ENCODE measurements around the gene SYNGR4. TPM values are rescaled to one million over a fixed set of nuclear protein-coding genes. Genes with fewer than 3 reads are reported as not detected.

The SYNGR4 gene
- total and polyA plus RNA-seq, 7 donors, result 0.04 TPM; not detected in 6

- Histone ChIP-seq H3K27me3 (ENCODE audit: insufficient read depth in 3 of 3, low read length in 2 of 3) (no peaks in the 10 kb centered on the region), H3K9me3 (peaks cover 5% of the 10 kb centered on the region), H3K4me1 (peaks cover 30% of the 10 kb centered on the region), H3K4me3 (peak overlapping the region; percentile 66), H3K27ac (peak overlapping the region; percentile 85), H3K36me3 (ENCODE audit: insufficient read depth in 1 of 2, low read depth in 1 of 2) (no peaks in the 10 kb centered on the region)
- ATAC-seq, result no peak
- TF ChIP-seq, protein P1, sequence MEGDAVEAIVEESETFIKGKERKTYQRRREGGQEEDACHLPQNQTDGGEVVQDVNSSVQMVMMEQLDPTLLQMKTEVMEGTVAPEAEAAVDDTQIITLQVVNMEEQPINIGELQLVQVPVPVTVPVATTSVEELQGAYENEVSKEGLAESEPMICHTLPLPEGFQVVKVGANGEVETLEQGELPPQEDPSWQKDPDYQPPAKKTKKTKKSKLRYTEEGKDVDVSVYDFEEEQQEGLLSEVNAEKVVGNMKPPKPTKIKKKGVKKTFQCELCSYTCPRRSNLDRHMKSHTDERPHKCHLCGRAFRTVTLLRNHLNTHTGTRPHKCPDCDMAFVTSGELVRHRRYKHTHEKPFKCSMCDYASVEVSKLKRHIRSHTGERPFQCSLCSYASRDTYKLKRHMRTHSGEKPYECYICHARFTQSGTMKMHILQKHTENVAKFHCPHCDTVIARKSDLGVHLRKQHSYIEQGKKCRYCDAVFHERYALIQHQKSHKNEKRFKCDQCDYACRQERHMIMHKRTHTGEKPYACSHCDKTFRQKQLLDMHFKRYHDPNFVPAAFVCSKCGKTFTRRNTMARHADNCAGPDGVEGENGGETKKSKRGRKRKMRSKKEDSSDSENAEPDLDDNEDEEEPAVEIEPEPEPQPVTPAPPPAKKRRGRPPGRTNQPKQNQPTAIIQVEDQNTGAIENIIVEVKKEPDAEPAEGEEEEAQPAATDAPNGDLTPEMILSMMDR (IDR thresholded peaks at IDR 0.05), result no peak
- intact Hi-C loops (cut with DNase I), result loop anchor here in 1 of 2 donors (10.0 kb wide), 1 partner anchor 255 kb away; no protein-coding TSS in a partner anchor
- no peak for DNase-seq
- WGBS, 3 donors, result 70 to 78% (median 71%) methylated on average over 15 of the region's 15 CpGs
Observed at GRCh38 chr19:48329167-48329891, 34.8 kb upstream of the SYNGR4 start.

- Histone ChIP-seq H3K27me3 (ENCODE audit: insufficient read depth in 3 of 3, low read length in 2 of 3) (no peaks in the 10 kb centered on the region), H3K36me3 (ENCODE audit: insufficient read depth in 1 of 2, low read depth in 1 of 2) (no peaks in the 10 kb centered on the region), H3K4me1 (peaks cover 30% of the 10 kb centered on the region), H3K9me3 (peaks cover 5% of the 10 kb centered on the region), H3K27ac (peak overlapping the region; percentile 85), H3K4me3 (peak overlapping the region; percentile 66)
- DNase-seq (peak; percentile 71 to 82), ATAC-seq (peak; percentile 61 to 71 (median 66))
- 28 to 39% (median 32%) methylated on average over 34 to 41 of the region's 41 CpGs for WGBS, 3 donors
- intact Hi-C loops (cut with DNase I), result loop anchor here in 1 of 2 donors (5.0 kb wide), 1 partner anchor 257 kb away; no protein-coding TSS in a partner anchor
- TF ChIP-seq, protein P1 (IDR thresholded peaks at IDR 0.05), result no peak
Observed at GRCh38 chr19:48330012-48330681, 34.0 kb upstream of the SYNGR4 start.

- peak overlapping the region; percentile 81 for H3K27ac ChIP-seq
- H3K4me3 ChIP-seq, result peak overlapping the region; percentile 64
- TF ChIP-seq, protein P1 (IDR thresholded peaks at IDR 0.05), result no peak
- H3K36me3 ChIP-seq (ENCODE audit: insufficient read depth in 1 of 2, low read depth in 1 of 2), result peaks cover 0 to 3% of the 10 kb centered on the region in 2 donors
- no peak for DNase-seq
- no peak for ATAC-seq
- intact Hi-C loops (cut with DNase I), result loop anchor here in 1 of 2 donors (5.0 kb wide), 1 partner anchor 255 kb away; no protein-coding TSS in a partner anchor
- 16 to 31% (median 24%) methylated on average over 6 of the region's 6 CpGs for WGBS, 3 donors
- no peaks in the 10 kb centered on the region for H3K27me3 ChIP-seq (ENCODE audit: insufficient read depth in 3 of 3, low read length in 2 of 3)
- peaks cover 5% of the 10 kb centered on the region for H3K9me3 ChIP-seq
- H3K4me1 ChIP-seq, result peaks cover 22% of the 10 kb centered on the region
Observed at GRCh38 chr19:48332351-48332661, 31.9 kb upstream of the SYNGR4 start.

DNA sequence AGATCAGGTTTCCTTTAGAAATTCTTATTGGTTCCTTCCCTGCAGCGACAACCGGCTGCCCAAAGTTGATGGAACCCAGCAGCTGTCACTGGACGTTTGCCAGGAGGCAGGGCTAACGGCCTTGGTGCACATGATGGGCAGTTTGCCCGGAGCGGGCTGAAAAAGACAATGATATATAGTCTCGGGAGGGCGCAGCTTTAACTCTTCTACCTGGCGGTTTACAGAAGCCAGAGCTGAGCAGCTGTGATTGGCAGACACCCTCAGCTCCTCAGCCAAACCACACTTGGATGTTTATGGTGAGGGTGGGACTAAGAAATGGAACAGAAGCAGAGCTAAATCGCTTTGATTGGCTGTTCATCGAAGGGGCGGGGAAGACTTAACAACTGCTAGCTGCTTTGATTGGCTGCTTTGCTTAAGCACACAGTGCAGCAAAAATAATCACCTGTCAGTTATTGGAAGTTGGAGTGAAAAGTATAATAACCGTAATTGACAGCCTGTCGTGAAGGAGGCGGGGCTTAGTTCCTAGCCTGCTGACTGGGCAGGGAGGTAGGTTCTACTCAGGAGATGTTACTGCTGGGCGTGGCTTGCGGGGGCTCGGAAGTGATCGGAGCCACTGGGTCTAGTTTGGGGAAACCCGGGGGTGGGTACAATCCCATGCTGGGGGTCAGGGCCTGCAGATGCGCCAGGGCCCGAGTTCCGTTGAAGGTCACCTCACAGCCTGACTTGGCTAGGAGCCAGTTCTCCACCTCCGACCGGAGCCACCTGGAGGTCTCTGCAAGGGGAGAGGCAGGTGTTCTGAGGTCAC lies 31.3 kb upstream of the SYNGR4 start:
- DNase-seq, result peak; percentile 91 to 97
- H3K27ac ChIP-seq, result peak overlapping the region; percentile 81
- 1 to 4% (median 1%) methylated on average over 25 of the region's 25 CpGs for WGBS, 3 donors
- H3K4me3 ChIP-seq, result peak overlapping the region; percentile 64
- H3K36me3 ChIP-seq (ENCODE audit: insufficient read depth in 1 of 2, low read depth in 1 of 2), result peaks cover 0 to 6% of the 10 kb centered on the region in 2 donors
- intact Hi-C loops (cut with DNase I), result loop anchor here in 1 of 2 donors (5.0 kb wide), 1 partner anchor 254 kb away; no protein-coding TSS in a partner anchor
- H3K4me1 ChIP-seq, result peaks cover 22% of the 10 kb centered on the region
- peak; percentile 82 to 85 (median 84) for ATAC-seq
- peaks cover 5% of the 10 kb centered on the region for H3K9me3 ChIP-seq
- no peaks in the 10 kb centered on the region for H3K27me3 ChIP-seq (ENCODE audit: insufficient read depth in 3 of 3, low read length in 2 of 3)
- TF ChIP-seq, protein P1 (IDR thresholded peaks at IDR 0.05), result no peak
